NOMO-1 treated with DMSO at 0.1 percent for 48 hours (cell line): ENCODE data around the gene BNIP1.
"Not testable (repeated sequence)": the region's sequence is repeated elsewhere in the genome, so short reads cannot be mapped to it uniquely, and the experiment has no call there.

Experiments
- DNase-seq: peaks from one replicate; lab custom pipeline; 2025; ENCODE audit not compliant: unreplicated experiment; lab: John Stamatoyannopoulos, UW

Gene BNIP1

GRCh38 chr5:173144200-173145176 is at the start of gene BNIP1:
BNIP1 (plus strand) TSS chr5:173144531; CDS start chr5:173144546, 15 bp downstream.
- peak; percentile 88 for DNase-seq

GRCh38 chr5:173098787-173099186 is 45.5 kb upstream of the BNIP1 start:
- no peak for DNase-seq

- no peak for DNase-seq
These were observed 44.9 kb upstream of the BNIP1 start for GRCh38 chr5:173099461-173099860.

- DNase-seq = no peak
These were observed 43.1 kb upstream of the BNIP1 start for GRCh38 chr5:173101245-173101644.

- no peak for DNase-seq
These were observed 40.9 kb upstream of the BNIP1 start for GRCh38 chr5:173103411-173103810.

- no peak for DNase-seq
These were observed 35.4 kb upstream of the BNIP1 start for GRCh38 chr5:173108914-173109313.

- DNase-seq = no peak
These were observed 29.8 kb upstream of the BNIP1 start for GRCh38 chr5:173114536-173114935.

GRCh38 chr5:173119719-173120118 is 24.6 kb upstream of the BNIP1 start:
- DNase-seq = no peak

- no peak for DNase-seq
These were observed 20.9 kb upstream of the BNIP1 start for GRCh38 chr5:173123416-173123815.

- DNase-seq = not testable (repeated sequence)
These were observed 12.2 kb upstream of the BNIP1 start for GRCh38 chr5:173132166-173132565.

GRCh38 chr5:173138707-173139106 is 5.6 kb upstream of the BNIP1 start:
- DNase-seq = no peak

- no peak for DNase-seq
These were observed 4.7 kb upstream of the BNIP1 start for GRCh38 chr5:173139631-173140030.

GRCh38 chr5:173140769-173141168 is 3.6 kb upstream of the BNIP1 start:
- DNase-seq = no peak

GRCh38 chr5:173143567-173143966 is 764 bp upstream of the BNIP1 start:
- DNase-seq = no peak

- DNase-seq = no peak
These were observed 4.0 kb downstream of the BNIP1 start for GRCh38 chr5:173148354-173148753.

GRCh38 chr5:173152547-173152946 is 8.2 kb downstream of the BNIP1 start:
- no peak for DNase-seq

- DNase-seq = no peak
These were observed 9.5 kb downstream of the BNIP1 start for GRCh38 chr5:173153842-173154241.

GRCh38 chr5:173154619-173155018 is 10.3 kb downstream of the BNIP1 start:
- DNase-seq = not testable (repeated sequence)

GRCh38 chr5:173155912-173156311 is 11.6 kb downstream of the BNIP1 start:
- no peak for DNase-seq

GRCh38 chr5:173158366-173158765 is 14.0 kb downstream of the BNIP1 start:
- no peak for DNase-seq

GRCh38 chr5:173159256-173159655 is 14.9 kb downstream of the BNIP1 start:
- DNase-seq = no peak

GRCh38 chr5:173161148-173161547 is 16.8 kb downstream of the BNIP1 start:
- no peak for DNase-seq

GRCh38 chr5:173163219-173163618 is 18.9 kb downstream of the BNIP1 start:
- DNase-seq = no peak
